ENCODE measurements around the gene TPCN2. TPM values are rescaled to one million over a fixed set of nuclear protein-coding genes. Genes with fewer than 3 reads are reported as not detected.

TPCN2 gene
- total RNA-seq, 1 experiment from 2014 or later: 20.6 TPM

GRCh38 chr11:69006816-69007215, 41.9 kb upstream of the TPCN2 start:
- no peaks in the 10 kb centered on the region for H3K9me3 ChIP-seq (ENCODE audit: control insufficient read depth, insufficient read depth, low read depth, low read length)
- H3K36me3 ChIP-seq (ENCODE audit: control insufficient read depth, insufficient read depth, low read length): no peaks in the 10 kb centered on the region
- peaks cover 30% of the 10 kb centered on the region for H3K4me1 ChIP-seq (ENCODE audit: control insufficient read depth, insufficient read depth, low read length)
- ATAC-seq: no peak
- in situ Hi-C loops (cut with HindIII; ENCODE audit: low pct_unique_long_range_greater_than_20kb, low sequenced_read_pairs): no loop called here
- H3K27me3 ChIP-seq (ENCODE audit: control insufficient read depth, insufficient read depth, low read length): no peaks in the 10 kb centered on the region
- TF ChIP-seq CTCF (IDR thresholded peaks at IDR 0.05) (no peak), SIN3A (IDR thresholded peaks at IDR 0.05; ENCODE audit: borderline replicate concordance, insufficient read depth, low read depth, low read length) (no peak), POLR2AphosphoS5 (IDR thresholded peaks at IDR 0.05; ENCODE audit: low read depth, low read length) (no peak), TCF7L2 (IDR thresholded peaks at IDR 0.05; ENCODE audit: low read depth, low read length) (no peak), REST (IDR thresholded peaks at IDR 0.05; ENCODE audit: insufficient read depth in 1 of 2, low read depth in 2 of 2, low read length in 1 of 2) (no peak)
- no peak overlapping the region for H3K27ac ChIP-seq (ENCODE audit: low read length)
- ChIA-PET CTCF (interaction anchor here (0.5 kb wide), 1 partner anchor 61 kb away, joined by 8 read pairs; no protein-coding TSS in a partner anchor), POLR2A (no interaction called here)
- no peak overlapping the region for H3K4me3 ChIP-seq (ENCODE audit: low read depth in 2 of 2, low read length in 2 of 2)
- BruUV-seq (replicated peaks): no TSS peak
- intact Hi-C loops (cut with micrococcal nuclease; ENCODE audit: unreplicated experiment): no loop called here
- DNase-seq (ENCODE audit: low read depth, low spot score): no peak

GRCh38 chr11:69007975-69008381, 40.8 kb upstream of the TPCN2 start:
- TF ChIP-seq REST (IDR thresholded peaks at IDR 0.05; ENCODE audit: insufficient read depth in 1 of 2, low read depth in 2 of 2, low read length in 1 of 2) (no peak), SIN3A (IDR thresholded peaks at IDR 0.05; ENCODE audit: borderline replicate concordance, insufficient read depth, low read depth, low read length) (no peak), TCF7L2 (IDR thresholded peaks at IDR 0.05; ENCODE audit: low read depth, low read length) (no peak), CTCF (IDR thresholded peaks at IDR 0.05) (no peak), POLR2AphosphoS5 (IDR thresholded peaks at IDR 0.05; ENCODE audit: low read depth, low read length) (no peak)
- in situ Hi-C loops (cut with HindIII; ENCODE audit: low pct_unique_long_range_greater_than_20kb, low sequenced_read_pairs): no loop called here
- DNase-seq (ENCODE audit: low read depth, low spot score) (no peak), ATAC-seq (no peak)
- H3K27me3 ChIP-seq (ENCODE audit: control insufficient read depth, insufficient read depth, low read length): no peaks in the 10 kb centered on the region
- no peak overlapping the region for H3K27ac ChIP-seq (ENCODE audit: low read length)
- H3K4me1 ChIP-seq (ENCODE audit: control insufficient read depth, insufficient read depth, low read length): peaks cover 30% of the 10 kb centered on the region
- H3K36me3 ChIP-seq (ENCODE audit: control insufficient read depth, insufficient read depth, low read length): no peaks in the 10 kb centered on the region
- H3K4me3 ChIP-seq (ENCODE audit: low read depth in 2 of 2, low read length in 2 of 2): no peak overlapping the region
- no TSS peak for BruUV-seq (replicated peaks)
- ChIA-PET CTCF (interaction anchor here (0.6 kb wide), 1 partner anchor 359 kb away, joined by 3 read pairs; no protein-coding TSS in a partner anchor), POLR2A (no interaction called here)
- intact Hi-C loops (cut with micrococcal nuclease; ENCODE audit: unreplicated experiment): no loop called here
- H3K9me3 ChIP-seq (ENCODE audit: control insufficient read depth, insufficient read depth, low read depth, low read length): no peaks in the 10 kb centered on the region
